GM12873 (cell line): Measurements from ENCODE around the gene HDAC7.

Experiments
- TF ChIP-seq, protein P1 (sequence below): IDR thresholded peaks from 2 replicates; pipeline ENCODE4 v1.5.1; 2012; ENCODE audit warnings: low read depth, mild to moderate bottlenecking, moderate library complexity, low read length, control low read depth; ENCODE audit not compliant: insufficient read depth; ENCODE audit errors: missing control alignments

Gene HDAC7

DNA sequence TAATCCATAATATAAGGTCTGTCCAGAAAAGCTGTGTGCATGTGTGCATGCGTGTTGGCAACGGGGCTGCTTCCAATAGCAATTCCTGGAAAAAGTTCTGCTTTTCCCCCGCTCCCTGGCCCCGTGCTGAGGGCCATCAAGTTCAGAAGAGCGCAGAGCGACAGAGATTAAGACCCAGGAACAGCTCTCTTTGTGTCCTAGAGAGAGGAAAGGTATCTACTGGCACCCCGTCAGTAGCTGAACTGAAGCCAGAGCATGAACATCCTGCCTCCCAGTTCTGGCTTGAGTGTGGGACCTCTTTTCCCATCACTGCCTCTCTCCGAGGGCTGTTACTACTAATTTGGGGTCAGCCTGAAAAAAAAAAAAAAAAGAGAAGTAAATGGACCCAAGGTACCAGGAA lies 15.5 kb downstream of the HDAC7 start:
- TF ChIP-seq, protein P1, sequence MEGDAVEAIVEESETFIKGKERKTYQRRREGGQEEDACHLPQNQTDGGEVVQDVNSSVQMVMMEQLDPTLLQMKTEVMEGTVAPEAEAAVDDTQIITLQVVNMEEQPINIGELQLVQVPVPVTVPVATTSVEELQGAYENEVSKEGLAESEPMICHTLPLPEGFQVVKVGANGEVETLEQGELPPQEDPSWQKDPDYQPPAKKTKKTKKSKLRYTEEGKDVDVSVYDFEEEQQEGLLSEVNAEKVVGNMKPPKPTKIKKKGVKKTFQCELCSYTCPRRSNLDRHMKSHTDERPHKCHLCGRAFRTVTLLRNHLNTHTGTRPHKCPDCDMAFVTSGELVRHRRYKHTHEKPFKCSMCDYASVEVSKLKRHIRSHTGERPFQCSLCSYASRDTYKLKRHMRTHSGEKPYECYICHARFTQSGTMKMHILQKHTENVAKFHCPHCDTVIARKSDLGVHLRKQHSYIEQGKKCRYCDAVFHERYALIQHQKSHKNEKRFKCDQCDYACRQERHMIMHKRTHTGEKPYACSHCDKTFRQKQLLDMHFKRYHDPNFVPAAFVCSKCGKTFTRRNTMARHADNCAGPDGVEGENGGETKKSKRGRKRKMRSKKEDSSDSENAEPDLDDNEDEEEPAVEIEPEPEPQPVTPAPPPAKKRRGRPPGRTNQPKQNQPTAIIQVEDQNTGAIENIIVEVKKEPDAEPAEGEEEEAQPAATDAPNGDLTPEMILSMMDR, result no peak

DNA sequence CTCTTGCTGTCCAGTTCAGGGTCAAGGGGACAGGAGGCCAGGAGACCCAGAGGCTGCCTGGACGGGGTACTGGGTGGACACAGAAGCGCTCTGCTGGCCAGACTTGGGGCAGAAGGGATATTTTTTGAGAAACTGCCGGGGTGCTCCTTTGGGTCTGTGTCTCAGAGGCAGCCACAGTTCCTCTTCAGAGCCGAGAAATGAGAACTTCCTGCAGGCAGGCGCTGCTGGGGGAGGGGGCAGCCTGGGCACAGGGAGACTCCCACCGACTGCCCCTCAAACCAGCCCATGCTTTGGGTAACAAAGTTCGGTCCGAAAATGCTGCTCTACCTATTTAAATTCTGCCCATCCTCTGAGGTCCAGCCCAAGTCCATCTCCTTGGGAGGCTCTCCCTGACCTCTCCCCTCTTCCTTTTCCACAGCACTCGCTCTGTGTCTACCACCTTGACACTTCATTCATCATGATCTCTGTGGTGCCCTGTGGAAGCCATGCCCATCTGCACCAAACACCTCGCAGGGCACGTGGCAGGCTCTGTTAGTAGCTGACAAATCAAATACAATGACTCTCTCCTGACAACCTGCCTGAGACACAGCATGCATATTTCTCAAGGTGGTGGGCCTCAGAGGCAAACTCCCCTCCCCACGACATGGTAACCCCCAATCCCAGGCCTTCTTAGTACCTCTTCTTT lies 16.4 kb downstream of the HDAC7 start:
- TF ChIP-seq, protein P1, result no peak

DNA sequence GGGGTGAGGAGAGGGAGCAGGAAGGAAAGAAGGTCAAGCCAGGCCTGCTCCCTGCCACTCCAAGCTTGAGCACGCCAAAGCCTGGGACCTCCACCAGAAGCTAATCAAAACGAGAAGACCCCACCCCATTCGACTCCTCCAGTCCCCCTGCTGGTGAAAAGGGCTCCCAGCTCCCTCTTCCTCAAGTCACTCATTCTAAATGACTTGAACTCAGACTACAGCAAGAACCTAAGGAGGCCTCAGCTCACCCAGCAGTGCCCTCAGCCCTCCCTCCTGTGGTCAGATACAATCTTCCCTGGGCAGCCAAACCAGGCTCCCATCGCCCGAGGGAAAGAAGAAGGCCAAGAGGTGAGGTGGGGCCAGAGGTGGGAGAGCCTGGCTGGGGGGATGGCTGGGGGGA lies 17.4 kb downstream of the HDAC7 start:
- TF ChIP-seq, protein P1, result peak; percentile 58

- TF ChIP-seq, protein P1, result no peak
Measured at GRCh38 chr12:47801904-47802246, 17.8 kb downstream of the HDAC7 start.

DNA sequence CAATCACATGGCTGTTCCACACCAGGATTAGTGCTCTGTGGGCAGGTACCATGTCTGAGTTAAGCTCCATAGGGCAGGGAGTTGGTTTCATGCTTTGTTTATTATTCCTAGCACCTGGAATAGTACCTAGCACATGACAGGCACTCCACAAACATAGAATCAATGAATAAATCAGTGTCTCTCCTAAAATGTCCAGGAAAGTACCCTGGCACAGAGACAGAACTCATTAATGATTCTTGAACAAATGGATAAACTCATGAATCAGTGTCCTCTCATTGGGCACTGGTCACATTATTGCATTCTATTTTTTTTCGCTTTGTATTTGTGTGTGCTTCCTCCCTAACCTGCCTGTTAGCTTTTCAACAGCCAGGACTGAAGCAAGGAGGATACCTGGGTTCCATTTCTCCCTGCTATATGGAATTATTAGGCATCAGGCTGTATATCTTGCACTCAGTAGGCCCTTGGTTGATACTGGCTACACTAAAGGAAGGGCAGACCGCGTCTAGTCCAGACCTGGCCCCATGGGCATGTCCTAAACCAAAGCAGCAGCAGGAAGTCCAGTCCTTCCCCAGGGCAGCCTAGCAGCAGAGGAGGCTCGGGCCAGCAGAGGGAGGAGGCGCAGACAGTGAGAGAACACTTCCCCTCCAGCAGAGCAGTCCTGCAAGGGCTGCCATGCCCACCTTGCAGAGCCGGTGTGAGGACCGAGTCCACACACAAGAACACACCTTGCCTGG lies 18.4 kb downstream of the HDAC7 start:
- TF ChIP-seq, protein P1, result no peak

DNA sequence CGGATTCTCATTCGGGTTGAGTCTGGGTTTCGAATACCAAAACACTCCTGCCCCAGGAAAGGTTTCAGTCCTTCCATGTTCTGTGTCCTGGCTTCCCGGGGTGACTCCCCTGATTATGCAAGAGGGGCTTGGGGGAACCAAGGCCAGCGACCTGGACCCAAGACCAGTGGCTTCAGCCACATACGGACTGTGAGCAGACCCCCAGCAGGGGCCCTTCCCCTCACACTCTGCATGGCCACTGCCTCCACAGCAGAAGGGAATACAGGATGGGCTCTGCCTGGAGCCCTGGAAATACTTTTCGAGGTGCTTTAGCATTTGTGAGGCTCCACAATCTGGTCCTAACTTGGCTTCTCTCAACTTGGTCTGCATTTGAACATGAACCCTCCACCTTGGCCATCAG lies 19.1 kb downstream of the HDAC7 start:
- TF ChIP-seq, protein P1, result no peak

- TF ChIP-seq, protein P1, result no peak
Measured at GRCh38 chr12:47799357-47799955, 20.2 kb downstream of the HDAC7 start.
